Smooth muscle cell (in vitro differentiated cells): ENCODE results near the gene COMMD7. TPM values are rescaled to one million over a fixed set of nuclear protein-coding genes. Genes with fewer than 3 reads are reported as not detected.

Source experiments
- DNase-seq: peaks from one replicate; lab custom pipeline; 2025; ENCODE audit not compliant: unreplicated experiment; lab: John Stamatoyannopoulos, UW
- H2AFZ ChIP-seq: fragments of 200-600 bp; sonication (generic); 2 replicates; pipeline ENCODE4 v1.6.0; 2016; ENCODE audit warnings: antibody characterized with exemption, low read depth, mild to moderate bottlenecking
- H3F3A ChIP-seq: fragments of 200-600 bp; sonication (generic); 2 replicates; pipeline ENCODE4 v1.6.0; 2017; ENCODE audit warnings: antibody characterized with exemption, low read depth
- H3K27ac ChIP-seq: fragments of 200-600 bp; sonication (generic); 2 replicates; pipeline ENCODE4 v1.5.1; 2016; ENCODE audit warnings: low read depth, mild to moderate bottlenecking
- H3K27me3 ChIP-seq: fragments of 200-600 bp; sonication (generic); 2 replicates; pipeline ENCODE4 v1.6.1; 2016; ENCODE audit warnings: low read depth, mild to moderate bottlenecking
- H3K36me3 ChIP-seq: fragments of 200-600 bp; sonication (generic); 2 replicates; pipeline ENCODE4 v1.5.1; 2016; ENCODE audit warnings: low read depth
- H3K4me1 ChIP-seq: fragments of 200-600 bp; sonication (generic); 2 replicates; pipeline ENCODE4 v1.5.1; 2016; ENCODE audit warnings: low read depth
- H3K4me2 ChIP-seq: fragments of 200-600 bp; sonication (generic); 2 replicates; pipeline ENCODE4 v1.6.0; 2016; ENCODE audit warnings: mild to moderate bottlenecking
- H3K4me3 ChIP-seq: fragments of 200-600 bp; sonication (generic); 2 replicates; pipeline ENCODE4 v1.5.1; 2016; ENCODE audit warnings: mild to moderate bottlenecking
- H3K79me2 ChIP-seq: fragments of 200-600 bp; sonication (generic); 2 replicates; pipeline ENCODE4 v1.6.0; 2016; ENCODE audit warnings: low read depth, mild to moderate bottlenecking
- H3K9ac ChIP-seq: fragments of 200-600 bp; sonication (generic); 2 replicates; pipeline ENCODE4 v1.6.0; 2016; ENCODE audit warnings: low read depth
- H3K9me3 ChIP-seq: fragments of 200-600 bp; sonication (generic); replicated peaks from 2 replicates; pipeline ENCODE4 v1.5.1; 2016; ENCODE audit warnings: low read depth
- H4K20me1 ChIP-seq: fragments of 200-600 bp; sonication (generic); 2 replicates; pipeline ENCODE4 v1.6.0; 2016; ENCODE audit warnings: low read depth
- CTCF ChIP-seq: fragments of 200-600 bp; sonication (generic); IDR thresholded peaks from 2 replicates; pipeline ENCODE4 v1.5.1; 2017; ENCODE audit warnings: borderline replicate concordance, mild to moderate bottlenecking, antibody characterized with exemption; ENCODE audit not compliant: insufficient read depth, poor library complexity, severe bottlenecking
- WGBS: methylation state at CpG from one replicate; pipeline ENCODE4 v1.1.7; 2016; ENCODE audit warnings: low lambda C conversion rate; 5-methylcytosine and 5-hydroxymethylcytosine counted together
- polyA plus RNA-seq: library from polyadenylated mRNA; unstranded; fragments of >200 nt; fragmentation: Nextera tagmentation; extraction: Ambion mirVana; gene quantifications from 2 replicates; pipeline ENCODE4 v1.2.1, GENCODE V29; 2016
- total RNA-seq: library from RNA; depleted of rRNA; stranded (reverse); fragments of >200 nt; gene quantifications from 2 replicates; pipeline ENCODE4 v1.2.3, GENCODE V29; 2014

The COMMD7 gene
- total and polyA plus RNA-seq, 2 experiments from 2014 or later, result 29.2 to 57.6 TPM

DNA sequence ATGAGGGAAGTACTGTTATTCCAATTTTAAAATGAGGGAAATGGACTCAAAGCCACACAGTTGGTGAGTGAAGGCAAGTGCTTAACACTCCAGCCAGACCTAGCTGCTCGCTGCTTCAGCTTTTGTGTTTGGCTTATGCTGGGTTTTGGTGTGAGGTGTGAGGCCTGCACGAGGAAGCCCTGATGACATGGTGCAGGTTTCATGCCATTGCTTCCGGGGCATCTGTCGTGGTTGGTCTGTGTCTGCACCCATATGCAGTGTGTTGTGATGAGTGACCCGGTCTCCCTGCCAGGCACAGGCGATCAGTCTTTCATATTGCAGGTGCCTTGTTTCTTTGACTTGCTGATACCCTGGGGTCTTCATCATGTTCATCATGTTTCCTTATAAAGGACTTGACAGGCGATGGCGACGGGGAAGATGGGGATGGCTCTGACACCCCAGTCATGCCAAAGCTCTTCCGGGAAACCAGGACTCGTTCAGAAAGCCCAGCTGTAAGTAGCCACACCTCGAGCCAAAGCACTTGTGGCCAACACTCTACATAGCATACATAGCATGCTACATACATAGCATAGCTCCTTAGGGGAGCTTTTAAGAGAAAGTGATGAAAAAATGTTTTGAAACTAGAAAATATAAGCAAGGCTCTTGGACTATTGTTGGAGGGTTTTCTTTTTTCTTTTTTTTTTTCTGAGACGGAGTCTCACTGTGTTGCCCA is 41.3 kb upstream of the COMMD7 start:
- no peak overlapping the region for H2AFZ ChIP-seq
- 91% methylated on average over 13 of the region's 13 CpGs for WGBS
- no peaks in the 10 kb centered on the region for H4K20me1 ChIP-seq
- H3K27ac ChIP-seq, result no peak overlapping the region
- peaks cover 10% of the 10 kb centered on the region for H3K4me1 ChIP-seq
- H3K79me2 ChIP-seq, result no peaks in the 10 kb centered on the region
- H3F3A ChIP-seq, result no peaks in the 10 kb centered on the region
- H3K9ac ChIP-seq, result no peak overlapping the region
- TF ChIP-seq CTCF, result no peak
- no peaks in the 10 kb centered on the region for H3K27me3 ChIP-seq
- no peaks in the 10 kb centered on the region for H3K9me3 ChIP-seq
- DNase-seq, result no peak
- no peak overlapping the region for H3K4me3 ChIP-seq
- no peaks in the 10 kb centered on the region for H3K36me3 ChIP-seq
- H3K4me2 ChIP-seq, result no peak overlapping the region

GRCh38 chr20:32780749-32781655 is 37.7 kb upstream of the COMMD7 start:
- Histone ChIP-seq H3K9ac (no peak overlapping the region), H3K27me3 (no peaks in the 10 kb centered on the region), H3F3A (no peaks in the 10 kb centered on the region), H3K9me3 (no peaks in the 10 kb centered on the region), H3K4me1 (peaks cover 17% of the 10 kb centered on the region), H3K4me2 (no peak overlapping the region), H3K4me3 (no peak overlapping the region), H2AFZ (no peak overlapping the region), H3K36me3 (no peaks in the 10 kb centered on the region), H4K20me1 (no peaks in the 10 kb centered on the region), H3K79me2 (no peaks in the 10 kb centered on the region), H3K27ac (no peak overlapping the region)
- DNase-seq, result no peak
- WGBS, result 96% methylated on average over 18 of the region's 18 CpGs
- no peak for TF ChIP-seq CTCF

DNA sequence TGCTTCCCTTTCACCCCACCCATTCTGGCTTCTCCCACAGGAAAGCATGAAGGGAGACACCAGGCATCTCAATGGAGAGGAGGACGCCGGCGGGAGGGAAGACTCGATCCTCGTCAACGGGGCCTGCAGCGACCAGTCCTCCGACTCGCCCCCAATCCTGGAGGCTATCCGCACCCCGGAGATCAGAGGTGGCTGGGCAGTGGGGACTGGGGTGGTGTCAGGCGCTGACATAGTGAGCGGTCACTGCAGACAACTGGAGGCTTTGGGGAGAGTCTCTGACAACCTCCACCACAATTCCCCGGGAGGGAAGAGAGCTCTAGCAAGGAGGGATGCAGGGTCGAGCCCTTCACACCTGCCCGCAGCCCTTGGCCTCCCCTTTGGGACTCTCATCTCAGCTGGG is 37.0 kb upstream of the COMMD7 start:
- Histone ChIP-seq H3K4me2 (no peak overlapping the region), H3K9me3 (no peaks in the 10 kb centered on the region), H3K27me3 (no peaks in the 10 kb centered on the region), H3K4me1 (peaks cover 17% of the 10 kb centered on the region), H2AFZ (no peak overlapping the region), H3K36me3 (no peaks in the 10 kb centered on the region), H3F3A (no peaks in the 10 kb centered on the region), H3K27ac (no peak overlapping the region), H3K9ac (no peak overlapping the region), H3K79me2 (no peaks in the 10 kb centered on the region), H4K20me1 (no peaks in the 10 kb centered on the region), H3K4me3 (no peak overlapping the region)
- no peak for TF ChIP-seq CTCF
- WGBS, result 97% methylated on average over 16 of the region's 16 CpGs
- no peak for DNase-seq
